Stimulated activated naive CD4-positive, alpha-beta T cell treated with Interleukin-2 at 50 U/mL for 16 hours (primary cell): ENCODE measurements around the gene MICAL2.

ENCODE experiments used
- DNase-seq: peaks from one replicate; lab custom pipeline; 2025; lab: John Stamatoyannopoulos, UW

The MICAL2 gene

DNA sequence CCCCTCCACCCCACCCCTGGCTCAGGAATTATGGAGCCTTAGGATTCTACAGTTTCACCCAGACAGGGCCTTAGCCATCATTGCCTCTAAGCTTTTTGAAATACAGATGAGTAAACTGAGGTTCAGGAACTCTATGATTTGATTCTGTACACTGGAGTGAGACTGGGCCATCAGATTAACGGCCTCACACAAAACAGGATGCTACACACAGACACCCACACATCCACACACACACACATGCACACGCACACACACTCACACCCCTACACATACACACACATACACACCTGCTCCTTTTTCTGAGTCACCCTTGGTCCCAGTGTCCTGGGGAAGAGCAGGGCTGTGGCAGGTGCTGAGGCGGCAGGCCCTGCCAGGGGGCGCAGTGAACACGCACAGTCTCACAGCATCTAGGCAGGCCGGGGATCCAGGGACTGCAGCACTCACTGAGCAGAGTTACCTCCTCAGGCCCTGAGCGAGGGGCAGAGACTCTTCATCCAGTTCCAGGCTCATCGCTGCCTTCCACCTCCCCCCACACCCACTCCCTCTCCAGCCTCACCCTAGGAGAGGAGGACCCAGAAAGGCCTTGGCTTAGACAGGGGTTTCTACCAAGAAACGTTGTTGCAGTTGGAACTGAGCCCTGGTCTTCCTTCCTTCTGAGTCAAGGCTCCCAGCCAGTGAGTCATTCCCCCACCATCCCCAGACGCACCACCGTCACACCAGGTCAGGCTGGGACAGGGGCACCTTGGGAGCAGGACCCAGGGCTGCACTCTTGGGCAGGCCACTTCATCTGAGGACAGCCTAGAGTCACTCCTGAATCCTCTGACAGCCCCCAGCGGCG lies 177.2 kb downstream of the MICAL2 start:
- no peak for DNase-seq

DNA sequence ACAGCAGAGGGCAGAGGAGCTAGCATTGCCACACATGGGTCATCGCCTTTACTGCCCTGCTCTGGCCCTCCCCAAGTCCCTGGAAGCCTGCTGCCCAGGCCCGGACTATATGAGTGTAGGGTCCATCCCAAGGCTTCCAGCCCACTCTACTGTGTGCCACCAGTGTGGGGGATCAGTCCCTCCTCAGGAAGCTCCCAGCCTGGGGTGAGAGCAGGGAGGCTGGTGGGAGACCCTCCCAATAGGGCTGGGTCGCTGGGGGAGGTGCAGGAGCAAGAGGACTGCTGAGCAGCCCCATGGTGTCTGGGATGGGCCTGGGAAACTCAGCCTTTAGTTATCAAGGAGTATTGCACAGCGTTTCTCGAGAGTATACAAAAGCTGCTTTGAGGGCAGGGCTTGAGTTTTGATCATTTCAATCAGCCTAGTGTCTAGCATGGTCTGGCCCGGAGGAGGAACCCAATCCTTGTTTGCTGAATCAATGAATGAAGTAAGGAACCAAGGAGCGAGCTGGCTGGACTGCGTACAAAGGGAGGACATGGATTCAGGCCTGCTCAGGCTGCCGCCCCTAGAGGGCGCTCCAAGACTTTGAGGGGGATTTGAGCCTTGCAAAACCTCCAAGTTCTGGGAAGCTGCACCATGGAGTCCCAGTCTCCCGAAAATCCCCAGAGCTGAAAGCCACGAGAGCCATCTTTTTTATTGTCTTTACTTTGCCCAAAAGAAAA lies 178.0 kb downstream of the MICAL2 start:
- DNase-seq = peak; percentile 20

DNA sequence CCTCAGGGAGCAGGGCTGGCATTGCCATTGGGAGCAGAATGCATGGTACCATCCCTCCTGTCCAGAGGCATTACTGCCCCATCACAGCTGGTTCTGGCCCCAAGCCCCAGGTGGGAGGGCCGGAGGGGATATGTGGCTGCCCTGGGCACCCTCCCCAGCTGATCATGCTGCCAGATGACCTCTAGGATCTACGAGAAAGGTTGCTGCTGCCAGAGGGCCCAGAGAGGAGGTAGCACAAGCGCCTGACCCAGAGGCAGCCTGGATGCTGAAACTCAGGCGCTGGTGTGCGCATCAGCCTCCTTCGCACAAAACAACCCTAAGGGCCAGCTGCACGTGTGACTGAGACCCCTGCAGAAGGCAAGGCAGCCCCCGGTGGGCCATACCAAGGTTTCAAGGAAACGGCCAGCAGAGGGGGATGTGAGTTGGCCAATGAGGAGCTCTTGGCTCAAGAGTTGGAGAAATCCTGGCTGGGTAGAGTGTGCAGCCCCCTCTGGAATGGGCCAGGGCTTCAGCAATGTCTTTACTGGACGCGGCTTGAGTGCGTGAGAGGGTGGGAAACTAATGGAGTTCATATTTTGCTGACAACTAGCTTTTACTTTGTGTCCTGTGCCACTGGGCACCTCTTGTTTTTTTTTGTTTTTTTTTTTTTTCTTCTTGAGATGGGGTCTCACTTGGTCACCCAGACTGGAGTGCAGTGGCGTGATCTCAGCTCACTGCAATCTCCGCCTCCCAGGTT lies 178.7 kb downstream of the MICAL2 start:
- no peak for DNase-seq

- no peak for DNase-seq
Measured at GRCh38 chr11:12289667-12290476, 179.5 kb downstream of the MICAL2 start.

DNA sequence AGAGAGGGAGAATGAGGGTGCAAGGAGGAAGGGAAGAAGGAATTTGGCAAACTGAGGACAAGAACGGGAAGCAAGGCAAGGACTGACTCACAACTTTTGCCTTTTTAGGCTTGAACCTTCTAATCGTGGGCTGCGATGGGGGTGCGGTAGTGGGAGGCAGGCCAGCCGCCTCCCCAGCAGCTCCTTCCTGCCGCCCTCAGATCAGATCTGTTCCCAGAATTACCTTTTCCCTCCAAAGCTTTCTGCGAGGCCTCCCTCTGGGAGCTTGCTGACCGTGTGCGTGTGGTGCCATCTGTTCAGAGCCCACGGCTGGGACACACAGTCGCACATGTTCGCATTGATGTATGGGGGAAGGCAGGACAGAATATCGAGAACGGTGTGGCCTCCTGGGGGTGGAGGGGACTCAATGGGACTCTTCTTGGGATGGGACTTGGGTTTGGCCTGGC lies 180.1 kb downstream of the MICAL2 start:
- no peak for DNase-seq

GRCh38 chr11:12291313-12291712 lies 180.9 kb downstream of the MICAL2 start:
- DNase-seq = no peak

GRCh38 chr11:12291766-12292165 lies 181.4 kb downstream of the MICAL2 start:
- DNase-seq = no peak

- DNase-seq = no peak
Measured at GRCh38 chr11:12292766-12293165, 182.4 kb downstream of the MICAL2 start.

DNA sequence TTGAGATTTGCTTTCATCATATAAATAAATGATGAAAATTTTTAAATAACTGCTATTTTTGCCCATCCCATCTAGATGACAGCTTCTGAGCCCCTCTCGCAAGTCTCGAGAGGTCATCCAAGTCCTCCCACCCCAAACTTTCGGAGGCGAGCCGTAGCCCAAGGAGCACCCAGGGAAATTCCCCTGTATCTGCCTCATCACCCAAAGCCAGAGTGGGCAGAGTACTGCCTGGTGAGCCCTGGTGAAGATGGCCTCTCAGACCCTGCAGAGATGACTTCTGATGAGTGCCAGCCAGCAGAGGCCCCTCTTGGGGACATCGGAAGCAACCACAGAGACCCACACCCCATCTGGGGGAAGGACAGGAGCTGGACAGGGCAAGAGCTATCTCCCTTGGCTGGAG lies 183.1 kb downstream of the MICAL2 start:
- DNase-seq = no peak

DNA sequence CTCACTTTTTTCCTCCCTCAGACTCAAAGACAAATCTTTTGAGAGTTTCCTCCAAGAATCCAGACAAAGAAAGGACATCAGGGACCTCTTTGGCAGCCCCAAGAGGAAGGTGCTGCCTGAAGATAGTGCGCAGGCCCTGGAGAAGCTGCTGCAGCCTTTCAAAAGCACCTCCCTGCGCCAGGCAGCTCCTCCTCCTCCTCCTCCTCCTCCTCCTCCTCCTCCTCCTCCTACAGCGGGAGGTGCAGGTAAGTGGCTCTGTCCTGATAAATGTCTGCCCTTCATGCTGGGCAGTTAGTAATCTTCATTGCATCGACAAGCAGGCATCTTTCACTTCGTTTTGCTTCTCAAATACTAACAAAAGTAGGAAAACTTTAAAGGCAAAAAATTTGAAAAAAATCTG lies 184.2 kb downstream of the MICAL2 start:
- DNase-seq = no peak

DNA sequence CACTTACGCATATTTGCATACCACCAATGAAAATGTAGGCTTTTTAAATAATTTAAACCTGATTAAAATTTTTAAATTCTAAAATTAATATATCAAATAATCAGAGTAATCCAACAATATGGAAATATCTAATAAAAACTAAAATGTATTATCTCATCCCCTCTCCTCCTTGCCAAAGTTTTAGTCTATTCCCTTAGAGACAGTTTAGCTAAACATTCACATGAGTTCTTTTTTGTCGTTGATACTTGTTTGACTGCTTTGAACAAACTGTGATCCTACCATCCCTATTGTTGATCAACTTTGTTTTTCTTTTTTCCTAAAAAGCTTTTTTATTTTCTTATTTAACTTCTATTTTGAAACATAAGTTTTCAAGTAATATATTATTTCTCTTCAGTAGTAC lies 185.6 kb downstream of the MICAL2 start:
- no peak for DNase-seq

- no peak for DNase-seq
Measured at GRCh38 chr11:12298610-12299009, 188.2 kb downstream of the MICAL2 start.

DNA sequence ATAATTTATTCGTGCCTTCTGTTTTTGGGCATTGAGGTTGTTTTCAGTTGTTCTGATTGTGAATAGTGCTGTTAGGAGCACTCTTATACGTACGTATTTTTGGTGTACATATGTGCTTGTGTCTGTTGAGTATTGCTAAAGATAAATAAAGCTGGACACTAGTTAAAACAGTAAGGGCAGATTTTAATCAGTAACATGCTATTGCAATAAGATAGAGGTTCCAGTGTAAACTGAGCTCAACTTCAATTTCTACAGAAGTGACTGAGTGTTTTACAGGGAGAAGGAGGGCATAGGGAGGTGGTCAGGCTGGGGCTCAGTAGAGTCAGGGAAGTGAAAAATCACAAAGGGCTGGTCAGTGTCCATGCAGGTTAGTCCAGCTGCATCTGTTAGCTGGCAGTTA lies 191.0 kb downstream of the MICAL2 start:
- no peak for DNase-seq

DNA sequence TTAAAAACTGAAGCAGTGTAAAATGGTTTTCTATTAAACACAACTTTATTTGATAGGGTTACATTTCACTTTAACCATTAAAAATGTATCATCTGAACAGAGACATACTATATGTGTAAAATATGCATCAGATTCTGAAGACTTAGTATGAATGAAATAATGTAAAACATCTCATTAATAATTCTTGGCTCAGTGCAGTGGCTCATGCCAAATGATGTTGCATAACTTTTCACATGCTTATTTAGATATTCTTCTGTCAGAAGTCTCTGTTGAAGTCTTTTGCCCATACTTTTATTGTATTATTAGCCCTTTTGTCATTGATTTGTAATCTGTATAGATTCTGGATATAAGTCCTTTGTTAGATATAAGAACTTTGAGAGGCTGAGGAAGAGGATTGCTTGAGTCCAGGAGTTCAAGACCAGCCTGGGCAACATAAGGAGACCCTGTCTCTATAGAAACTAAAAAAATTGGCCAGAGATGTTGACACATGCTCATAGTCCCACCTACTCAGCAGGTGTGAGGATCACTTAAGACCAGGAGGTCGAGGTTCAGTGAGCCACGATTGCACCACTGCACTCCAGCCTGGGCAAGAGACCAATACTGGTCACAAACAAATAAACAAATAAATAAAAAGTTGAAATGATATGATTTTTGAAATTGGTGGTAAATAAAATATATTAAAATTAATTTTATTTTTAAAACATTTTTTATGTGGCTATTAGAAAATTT lies 193.2 kb downstream of the MICAL2 start:
- no peak for DNase-seq

- DNase-seq = no peak
Measured at GRCh38 chr11:12306830-12307229, 196.4 kb downstream of the MICAL2 start.

- DNase-seq = no peak
Measured at GRCh38 chr11:12312132-12312531, 201.7 kb downstream of the MICAL2 start.
